Measurements from ENCODE around the gene SPRED2.

DNA sequence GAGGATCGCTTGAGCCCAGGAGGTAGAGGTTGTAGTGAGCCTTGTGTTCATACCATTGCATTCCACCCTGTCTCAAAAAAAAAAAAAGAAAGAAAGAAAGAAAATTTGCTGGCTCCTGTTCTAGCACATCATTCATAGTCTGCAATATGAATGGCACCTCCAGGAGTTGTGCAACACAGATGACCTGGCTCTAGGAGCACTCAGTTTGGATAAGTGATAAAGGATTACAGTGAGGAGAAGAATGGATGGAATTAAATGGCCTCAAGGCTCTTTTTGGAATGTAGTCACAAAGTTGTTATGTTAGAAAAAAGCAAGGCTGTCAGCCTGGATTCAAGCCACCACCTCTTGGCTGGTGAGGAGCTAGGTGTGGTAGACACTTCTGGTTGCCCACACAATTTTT is 21.5 kb upstream of the SPRED2 start:
- TF ChIP-seq CTCF (IDR thresholded peaks at IDR 0.05): no peak
- no peak for TF ChIP-seq ZFX (IDR thresholded peaks at IDR 0.05; ENCODE audit: borderline replicate concordance)

All from 22Rv1 (cell line).